ENCODE data around the gene TLR9. TPM values are rescaled to one million over a fixed set of nuclear protein-coding genes. Genes with fewer than 3 reads are reported as not detected.

TLR9 gene
- total and polyA plus RNA-seq, 11 donors, result 0.04 to 0.65 (median 0.22) TPM; not detected in 1

DNA sequence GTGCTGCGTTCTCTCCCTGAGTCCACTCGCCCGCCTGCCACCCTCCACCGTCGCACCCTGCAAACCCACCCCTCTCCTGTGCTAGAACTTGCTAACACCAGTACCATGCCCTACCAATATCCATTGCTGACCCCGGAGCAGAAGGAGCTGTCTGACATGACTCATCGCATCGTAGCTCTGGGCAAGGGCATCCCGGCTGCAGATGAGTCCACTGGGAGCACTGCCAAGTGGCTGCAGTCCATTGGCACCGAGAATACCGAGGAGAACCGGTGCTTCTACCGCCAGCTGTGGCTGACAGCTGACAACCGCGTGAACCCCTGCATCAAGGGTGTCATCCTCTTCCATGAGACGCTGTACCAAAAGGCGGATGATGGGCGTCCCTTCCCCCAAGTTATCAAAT is 32.4 kb downstream of the TLR9 start:
- WGBS, 4 donors, result 69 to 81% (median 72%) methylated on average over 17 to 18 of the region's 18 CpGs

DNA sequence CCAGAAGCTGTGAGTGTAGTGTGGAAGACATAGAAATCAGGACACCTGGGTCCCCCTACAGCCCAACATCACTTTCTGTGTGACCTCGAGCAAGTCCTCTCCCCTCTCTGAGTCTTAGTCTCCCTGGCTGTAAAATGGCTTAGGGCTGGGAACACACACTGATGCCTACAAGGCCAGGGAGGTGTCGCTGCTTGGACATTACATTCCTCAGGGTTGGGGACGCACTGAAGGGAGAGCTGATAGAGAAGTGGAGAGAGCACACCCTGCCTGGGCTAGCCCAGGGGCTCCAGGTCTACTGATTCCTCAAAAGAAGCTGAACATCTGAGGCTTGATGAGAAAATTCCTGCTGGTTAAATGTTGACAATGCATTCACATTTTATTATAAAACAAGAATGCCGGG is 33.8 kb downstream of the TLR9 start:
- Histone ChIP-seq H3K4me1 (peaks cover 0 to 44% (median 20%) of the 10 kb centered on the region in 12 donors), H3K9me3 (no peaks in the 10 kb centered on the region), H3K27me3 (no peaks in the 10 kb centered on the region), H3K27ac (no peak overlapping the region), H3K4me3 (no peak overlapping the region), H3K36me3 (no peaks in the 10 kb centered on the region)
- intact Hi-C loops (cut with DNase I), result loop anchor here in 1 of 10 donors (5.0 kb wide), 1 partner anchor 34 kb away; no protein-coding TSS in a partner anchor
- no peak for ATAC-seq
- DNase-seq, result no peak
- whole genome bisulfite sequencing, 4 donors, result 87 to 95% (median 91%) methylated on average over 4 of the region's 4 CpGs
- TF ChIP-seq POLR2A (IDR thresholded peaks at IDR 0.05), result no peak
- TF ChIP-seq, protein P1, sequence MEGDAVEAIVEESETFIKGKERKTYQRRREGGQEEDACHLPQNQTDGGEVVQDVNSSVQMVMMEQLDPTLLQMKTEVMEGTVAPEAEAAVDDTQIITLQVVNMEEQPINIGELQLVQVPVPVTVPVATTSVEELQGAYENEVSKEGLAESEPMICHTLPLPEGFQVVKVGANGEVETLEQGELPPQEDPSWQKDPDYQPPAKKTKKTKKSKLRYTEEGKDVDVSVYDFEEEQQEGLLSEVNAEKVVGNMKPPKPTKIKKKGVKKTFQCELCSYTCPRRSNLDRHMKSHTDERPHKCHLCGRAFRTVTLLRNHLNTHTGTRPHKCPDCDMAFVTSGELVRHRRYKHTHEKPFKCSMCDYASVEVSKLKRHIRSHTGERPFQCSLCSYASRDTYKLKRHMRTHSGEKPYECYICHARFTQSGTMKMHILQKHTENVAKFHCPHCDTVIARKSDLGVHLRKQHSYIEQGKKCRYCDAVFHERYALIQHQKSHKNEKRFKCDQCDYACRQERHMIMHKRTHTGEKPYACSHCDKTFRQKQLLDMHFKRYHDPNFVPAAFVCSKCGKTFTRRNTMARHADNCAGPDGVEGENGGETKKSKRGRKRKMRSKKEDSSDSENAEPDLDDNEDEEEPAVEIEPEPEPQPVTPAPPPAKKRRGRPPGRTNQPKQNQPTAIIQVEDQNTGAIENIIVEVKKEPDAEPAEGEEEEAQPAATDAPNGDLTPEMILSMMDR (IDR thresholded peaks at IDR 0.05), result no peak

More for the DNA sequence above, 32.4 kb downstream of the TLR9 start:
- TF ChIP-seq, protein P1 (IDR thresholded peaks at IDR 0.05), result no peak
- no peak for TF ChIP-seq POLR2A (IDR thresholded peaks at IDR 0.05)
- peak in 3 of 5 donors; percentile 55 to 79 (median 60) for DNase-seq
- peak in 2 of 4 donors; percentile 10 to 11 for ATAC-seq
- no peak overlapping the region for H3K4me3 ChIP-seq
- no peaks in the 10 kb centered on the region for H3K36me3 ChIP-seq
- H3K4me1 ChIP-seq, result peaks cover 0 to 56% (median 31%) of the 10 kb centered on the region in 12 donors
- no peaks in the 10 kb centered on the region for H3K27me3 ChIP-seq
- no peaks in the 10 kb centered on the region for H3K9me3 ChIP-seq
- no peak overlapping the region for H3K27ac ChIP-seq
- intact Hi-C loops (cut with DNase I), result loop anchor here in 1 of 10 donors (5.0 kb wide), 1 partner anchor 36 kb away; no protein-coding TSS in a partner anchor

DNA sequence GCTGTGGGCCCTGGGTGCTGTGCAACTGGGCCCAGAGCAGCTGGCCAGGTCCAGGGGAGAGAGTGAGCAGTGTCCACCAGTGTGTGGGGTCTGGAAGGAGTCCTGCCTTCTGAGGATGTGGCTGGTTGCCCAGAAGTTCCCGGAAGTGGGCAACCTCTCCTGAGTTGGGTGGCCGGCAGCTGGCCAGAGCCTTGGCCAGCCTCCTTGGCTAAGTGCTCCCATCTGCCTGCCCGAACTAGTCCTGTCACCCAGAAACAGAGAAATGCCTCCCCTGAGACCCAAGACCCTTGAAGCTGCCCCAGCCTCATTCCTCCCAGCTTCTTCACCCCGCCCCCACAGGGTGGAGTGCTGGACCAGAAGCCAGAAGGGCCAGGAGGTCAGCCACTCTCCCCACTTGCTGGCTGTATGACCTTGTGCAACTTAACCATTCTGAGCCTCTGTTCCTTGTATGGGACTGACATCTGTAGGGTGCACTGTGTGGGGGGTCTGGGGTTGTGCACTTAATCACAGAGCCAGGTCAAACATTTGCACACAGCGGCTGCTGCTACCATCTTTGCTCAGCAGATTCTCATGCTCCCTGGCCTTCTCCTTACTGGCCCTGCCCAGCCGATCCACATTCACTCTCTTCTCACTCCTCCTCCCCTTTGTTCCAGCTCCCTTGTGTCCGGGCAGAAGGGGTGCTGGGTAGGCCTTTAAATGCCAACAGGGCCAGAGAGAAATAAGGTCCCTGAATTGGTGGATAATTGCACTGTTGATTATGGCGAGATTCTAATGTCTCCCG is 35.0 kb downstream of the TLR9 start:
- H3K36me3 ChIP-seq, result no peaks in the 10 kb centered on the region
- ATAC-seq (peak in 3 of 4 donors; percentile 15 to 39 (median 35)), DNase-seq (peak in 1 of 5 donors; percentile 55)
- H3K27ac ChIP-seq, result peak overlapping the region in 5 of 12 donors; percentile 19 to 42 (median 34)
- H3K9me3 ChIP-seq, result no peaks in the 10 kb centered on the region
- peaks cover 0 to 32% (median 12%) of the 10 kb centered on the region in 12 donors for H3K4me1 ChIP-seq
- no peak overlapping the region for H3K4me3 ChIP-seq
- H3K27me3 ChIP-seq, result no peaks in the 10 kb centered on the region
- 64 to 78% (median 69%) methylated on average over 6 to 9 of the region's 9 CpGs for WGBS, 4 donors
- intact Hi-C loops (cut with DNase I), result loop anchor here in 1 of 10 donors (5.0 kb wide), 1 partner anchor 33 kb away; no protein-coding TSS in a partner anchor
- no peak for TF ChIP-seq POLR2A (IDR thresholded peaks at IDR 0.05)
- TF ChIP-seq, protein P1 (IDR thresholded peaks at IDR 0.05), result no peak

DNA sequence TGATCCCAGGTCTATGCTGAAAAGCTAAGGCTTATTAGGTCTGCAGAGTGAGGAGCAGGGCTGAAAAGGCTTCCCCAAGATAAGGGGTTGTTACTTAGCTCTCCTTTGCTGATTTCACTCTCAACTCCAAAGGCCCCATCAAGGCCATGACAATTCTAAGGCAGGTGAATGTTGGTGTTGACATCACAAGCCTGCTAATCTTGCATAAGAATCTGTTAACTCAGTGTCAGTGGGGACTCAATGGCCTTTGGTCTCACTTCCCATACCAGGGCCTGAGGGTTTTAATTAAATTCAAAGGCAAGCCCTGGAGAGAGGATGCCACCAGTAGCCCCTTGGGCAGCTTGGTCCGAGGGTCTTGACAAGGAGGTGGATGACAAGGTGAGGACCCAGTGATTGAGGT is 36.9 kb downstream of the TLR9 start:
- ATAC-seq (no peak), DNase-seq (no peak)
- H3K27me3 ChIP-seq, result no peaks in the 10 kb centered on the region
- H3K9me3 ChIP-seq, result no peaks in the 10 kb centered on the region
- WGBS, 4 donors, result 85 to 100% (median 93%) methylated on average over 1 of the region's 1 CpG
- intact Hi-C loops (cut with DNase I), result no loop called here
- TF ChIP-seq POLR2A (IDR thresholded peaks at IDR 0.05), result no peak
- TF ChIP-seq, protein P1 (IDR thresholded peaks at IDR 0.05), result no peak
- no peaks in the 10 kb centered on the region for H3K36me3 ChIP-seq
- H3K4me3 ChIP-seq, result no peak overlapping the region
- H3K27ac ChIP-seq, result peak overlapping the region in 1 of 12 donors; percentile 19
- H3K4me1 ChIP-seq, result peaks cover 0 to 35% (median 18%) of the 10 kb centered on the region in 12 donors
